GM10847 (cell line): ENCODE results near the gene HPN.

Source experiments
- POLR2A ChIP-seq: IDR thresholded peaks from 2 replicates; pipeline ENCODE4 v1.6.1; 2011; ENCODE audit not compliant: insufficient read length; ENCODE audit errors: extremely low read depth

HPN gene

DNA sequence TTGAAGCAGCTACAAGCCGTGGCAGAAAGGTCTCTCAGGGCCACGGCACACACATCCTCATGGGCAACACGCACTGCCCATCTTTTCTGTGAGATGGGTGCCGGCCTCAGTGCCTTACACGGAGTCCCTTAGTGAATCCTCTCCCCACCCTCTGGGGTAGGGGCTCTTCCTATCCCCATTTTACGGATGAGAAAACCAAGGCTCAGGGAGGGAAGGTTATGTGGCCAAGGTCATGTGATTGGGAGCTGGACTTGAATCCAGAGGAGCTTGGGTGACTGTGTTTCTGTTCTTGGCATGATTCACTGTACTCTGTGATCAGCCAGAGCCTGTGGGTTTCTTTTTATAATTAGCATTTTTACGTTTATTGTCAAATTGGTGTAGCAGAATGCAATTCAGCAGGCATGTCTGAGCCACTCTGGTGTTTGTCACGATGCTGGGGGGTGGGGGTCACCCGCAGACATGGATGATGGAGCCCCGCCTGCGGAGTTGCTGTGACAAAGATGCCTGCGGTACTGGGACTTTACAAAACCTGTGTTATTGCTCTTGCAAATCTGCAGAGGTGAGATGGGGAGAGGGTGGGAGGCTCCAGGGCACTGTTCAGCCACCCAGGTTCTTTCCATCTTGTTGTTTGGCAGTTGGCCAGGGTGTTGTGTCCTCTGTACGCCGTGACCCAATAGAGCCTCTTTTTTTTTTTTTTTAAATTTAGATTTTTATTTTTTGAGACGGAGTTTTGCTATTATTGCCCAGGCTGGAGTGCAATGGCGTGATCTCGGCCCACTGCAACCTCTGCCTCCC is 6.7 kb upstream of the HPN start:
- TF ChIP-seq POLR2A: no peak

GRCh38 chr19:35037716-35038622 is 3.6 kb upstream of the HPN start:
- TF ChIP-seq POLR2A: no peak

DNA sequence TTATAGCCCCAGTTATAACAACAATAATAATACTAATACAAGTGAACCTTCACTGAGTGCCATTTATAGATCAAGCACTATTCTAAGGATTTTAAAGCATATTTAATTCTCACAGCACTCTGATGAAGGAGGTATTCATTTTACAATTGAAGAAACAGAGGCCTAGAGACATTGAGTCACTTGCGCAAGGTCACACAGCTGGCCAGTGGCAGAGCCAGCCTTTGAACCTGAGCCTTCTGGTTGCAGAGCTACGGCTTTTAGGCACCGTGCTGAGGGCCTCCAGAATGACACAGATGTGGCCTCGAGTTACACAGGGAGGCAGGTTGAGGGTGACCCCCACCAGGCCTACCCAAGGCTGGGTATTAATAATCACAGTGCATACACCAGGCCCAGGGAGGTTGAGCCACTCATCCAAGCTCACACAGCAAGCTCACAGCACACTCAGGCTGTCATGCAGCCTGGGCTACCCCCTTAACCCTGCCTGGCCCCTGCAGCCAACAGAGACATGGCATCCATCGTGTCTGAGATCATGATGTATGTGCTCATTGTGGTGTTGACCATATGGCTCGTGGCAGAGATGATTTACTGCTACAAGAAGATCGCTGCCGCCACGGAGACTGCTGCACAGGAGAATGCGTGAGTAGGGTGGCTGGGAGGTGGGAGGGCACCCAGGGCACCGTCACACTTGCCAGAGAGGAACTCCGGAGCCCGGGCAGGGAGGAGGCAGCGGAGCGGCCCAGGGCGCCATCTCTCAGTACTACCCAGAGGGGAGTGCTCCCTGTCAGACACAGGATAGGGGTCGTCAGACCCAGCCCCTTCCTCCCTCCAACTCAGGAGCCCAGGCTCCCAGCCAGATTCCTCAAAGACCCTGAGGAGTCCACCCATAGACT is 2.7 kb upstream of the HPN start:
- no peak for TF ChIP-seq POLR2A

GRCh38 chr19:35039881-35040825 is 1.4 kb upstream of the HPN start:
- no peak for TF ChIP-seq POLR2A

DNA sequence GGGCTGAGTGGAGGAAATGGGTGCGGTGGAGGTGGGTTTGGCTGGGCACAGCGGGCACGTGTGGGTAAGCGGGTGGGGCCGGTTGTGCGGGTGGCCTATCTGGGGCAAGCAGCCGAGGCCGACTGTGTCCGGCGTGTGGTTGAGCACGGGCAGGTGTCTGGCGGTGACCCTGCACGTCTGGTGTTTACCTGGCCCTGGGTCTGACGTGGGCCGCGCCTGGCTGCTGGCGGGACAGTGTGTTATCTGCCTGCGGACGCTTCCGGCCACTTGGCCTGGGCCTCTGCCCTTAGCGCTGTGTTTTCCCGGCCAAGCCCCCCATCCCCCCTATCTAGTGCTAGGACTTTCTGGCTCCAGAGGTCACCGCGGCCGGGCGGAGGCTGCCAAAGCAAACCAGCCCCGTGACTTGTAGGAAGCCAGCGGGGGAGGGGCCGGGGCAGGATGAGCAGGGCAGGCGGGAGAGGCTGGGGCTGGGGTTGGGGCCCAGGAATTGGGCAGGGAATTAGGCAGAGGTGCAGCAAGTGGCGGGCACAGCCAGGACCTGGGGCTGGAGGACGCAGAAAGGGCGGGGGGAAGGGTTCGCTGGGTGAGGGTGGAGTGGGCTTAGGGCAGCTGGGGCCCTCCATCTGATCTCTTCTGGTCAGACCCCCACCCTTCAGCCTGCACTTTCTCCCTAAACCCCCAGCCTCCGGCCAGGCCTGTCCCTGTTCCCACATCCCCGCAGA is 534 bp upstream of the HPN start:
- no peak for TF ChIP-seq POLR2A

DNA sequence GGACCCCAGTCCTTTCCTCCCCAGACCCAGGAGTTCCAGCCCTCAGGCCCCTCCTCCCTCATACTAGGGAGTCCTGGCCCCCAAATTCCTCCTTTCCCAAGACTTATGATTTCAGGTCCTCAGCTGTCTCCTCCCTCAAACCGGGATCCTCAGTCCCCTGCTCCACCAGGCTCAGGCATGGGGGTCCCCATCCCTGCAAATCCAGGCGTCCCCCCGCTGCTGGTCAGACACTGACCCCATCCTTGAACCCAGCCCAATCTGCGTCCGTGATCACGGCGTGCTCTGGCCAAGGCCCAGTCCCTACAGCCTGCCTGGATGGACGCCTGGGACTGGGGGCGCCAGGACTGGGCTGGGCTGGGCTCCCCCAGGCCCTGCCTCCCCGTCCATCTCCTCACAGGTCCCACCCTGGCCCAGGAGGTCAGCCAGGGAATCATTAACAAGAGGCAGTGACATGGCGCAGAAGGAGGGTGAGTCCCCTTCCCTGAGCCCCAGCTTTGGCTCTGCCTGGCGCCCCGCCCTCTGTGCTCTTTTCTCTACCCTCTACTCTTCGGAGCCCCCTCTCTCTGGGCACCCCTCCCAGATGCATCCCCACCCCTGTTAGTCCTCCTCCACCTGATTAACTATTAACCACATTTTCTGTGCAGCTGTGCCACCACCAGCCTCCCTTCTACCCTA is 672 bp downstream of the HPN start:
- no peak for TF ChIP-seq POLR2A

DNA sequence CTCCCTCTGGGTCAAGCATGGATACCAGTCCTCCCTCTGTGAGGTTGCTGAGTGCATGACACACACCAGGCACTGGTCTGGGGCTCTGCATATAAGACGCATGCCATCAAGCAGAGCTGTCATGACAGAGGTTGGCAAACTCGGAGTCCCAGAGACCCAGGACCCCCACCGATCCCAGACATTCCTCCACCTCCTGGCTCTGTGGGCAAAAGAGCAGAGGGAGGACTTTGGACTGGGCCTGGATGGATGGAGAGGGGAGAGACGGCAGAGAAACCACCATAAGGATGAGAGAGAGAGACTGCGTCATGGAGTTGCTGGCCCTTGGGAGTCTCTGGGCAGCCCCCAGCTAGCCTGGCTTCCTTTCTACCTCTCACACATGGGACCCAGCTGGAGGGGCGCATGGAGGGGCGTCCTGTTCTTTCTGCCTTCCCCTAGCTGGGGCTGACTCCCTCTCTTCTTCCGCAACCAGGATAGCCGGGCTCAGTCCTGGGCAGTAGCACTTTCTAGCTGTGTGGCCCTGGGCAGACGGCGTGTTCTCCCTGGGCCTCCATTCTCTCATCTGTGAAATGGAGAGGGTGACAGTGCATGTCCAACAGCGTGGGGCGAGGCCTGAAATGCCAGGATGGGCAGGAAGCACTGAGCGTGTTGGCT is 1.6 kb downstream of the HPN start:
- TF ChIP-seq POLR2A: no peak

DNA sequence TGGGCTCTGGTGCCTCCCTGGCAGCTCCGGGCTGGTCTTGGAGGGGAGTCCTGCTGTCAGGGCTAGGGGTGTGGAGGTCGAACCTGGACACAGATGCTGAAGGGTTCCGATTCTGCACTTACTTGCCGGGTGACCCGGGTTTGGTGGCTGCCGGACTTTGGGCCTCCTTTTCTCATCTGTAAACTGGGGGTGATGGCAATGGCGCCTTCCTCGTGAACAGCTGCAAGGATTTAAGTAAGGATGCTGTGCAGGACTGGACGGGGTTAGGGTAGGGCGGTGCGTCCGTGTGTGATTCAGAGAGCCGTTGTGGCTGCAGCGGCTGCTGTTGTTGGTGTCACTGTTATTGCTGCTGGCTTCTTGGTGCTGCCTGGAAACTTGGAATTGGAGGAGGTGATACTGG is 2.4 kb downstream of the HPN start:
- TF ChIP-seq POLR2A: no peak

GRCh38 chr19:35044317-35045117 is 3.0 kb downstream of the HPN start:
- TF ChIP-seq POLR2A: no peak

GRCh38 chr19:35045667-35046300 is 4.3 kb downstream of the HPN start:
- no peak for TF ChIP-seq POLR2A

GRCh38 chr19:35046461-35046860 is 4.9 kb downstream of the HPN start:
- no peak for TF ChIP-seq POLR2A
